Ascending aorta (tissue), 2 donors: Measurements from ENCODE around the gene NHS. TPM values are rescaled to one million over a fixed set of nuclear protein-coding genes. Genes with fewer than 3 reads are reported as not detected.

ENCODE experiments used
- DNase-seq, 2 donors: peaks; one replicate each; pipeline ENCODE4 v3.0.0-alpha.2; 2019; ENCODE audit warnings: low spot score in 2 of 2
- H3K27ac ChIP-seq, 2 donors: fragments of 200-600 bp; sonication (generic); one replicate each; pipeline ENCODE4 v1.5.1; 2016 to 2017; ENCODE audit warnings: mild to moderate bottlenecking in 1 of 2
- H3K27me3 ChIP-seq: fragments of 200-600 bp; sonication (generic); one replicate; pipeline ENCODE4 v1.5.1; 2017
- H3K36me3 ChIP-seq, 2 donors: fragments of 200-600 bp; sonication (generic); one replicate each; pipeline ENCODE4 v1.5.1; 2016
- H3K4me1 ChIP-seq, 2 donors: fragments of 200-600 bp; sonication (generic); one replicate each; pipeline ENCODE4 v1.5.1; 2016 to 2017; ENCODE audit warnings: mild to moderate bottlenecking in 1 of 2
- H3K4me3 ChIP-seq, 2 donors: fragments of 200-600 bp; sonication (generic); one replicate each; pipeline ENCODE4 v1.5.1; 2016 to 2017; ENCODE audit warnings: mild to moderate bottlenecking in 1 of 2
- H3K9me3 ChIP-seq, 2 donors: fragments of 200-600 bp; sonication (generic); one replicate each; pipeline ENCODE4 v1.5.1; 2016
- intact Hi-C: fragments of 100-400 bp; cut with DNase I; formaldehyde crosslinking; loops from one replicate; pipeline ENCODE4 v1.15.1; 2023
- total RNA-seq: library from RNA; depleted of rRNA; stranded (reverse); fragments of >200 nt; gene quantifications from one replicate; pipeline ENCODE4 v1.1.0, GENCODE V29; 2016
- TF ChIP-seq, protein P1 (sequence below), 3 experiments: fragments of 200-600 bp in 2 of 3; fragments of 450-650 bp in 1 of 3; sonication (generic) in 2 of 3; IDR thresholded peaks; one replicate each; pipeline ENCODE4 v1.5.1; 2016 to 2019; ENCODE audit warnings: antibody characterized with exemption in 3 of 3, mild to moderate bottlenecking in 1 of 3, moderate library complexity in 1 of 3

NHS gene
- total RNA-seq, 1 donor from 2014 or later: 8.8 TPM

DNA sequence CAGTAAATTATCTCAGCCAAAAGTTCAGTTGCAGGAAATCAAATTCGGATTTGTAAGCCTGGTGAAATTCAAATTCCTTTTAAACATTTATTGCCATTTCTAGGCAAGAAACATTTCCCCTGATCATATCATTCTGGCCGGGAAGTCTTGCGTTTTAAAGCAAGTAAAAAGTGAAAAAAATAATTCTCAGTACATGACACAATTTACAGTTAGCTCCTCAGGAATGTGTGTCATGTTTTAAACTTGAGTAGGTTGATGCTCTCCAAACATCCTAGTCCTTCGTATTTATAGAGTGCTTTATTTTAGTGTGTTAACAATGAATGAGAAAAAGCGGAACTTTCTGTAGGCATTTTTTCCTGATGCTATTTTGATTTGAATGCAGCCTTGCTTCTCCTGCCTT lies 204.0 kb downstream of the NHS start:
- no peaks in the 10 kb centered on the region for H3K9me3 ChIP-seq
- peak overlapping the region; percentile 5 to 16 for H3K27ac ChIP-seq
- no peak overlapping the region for H3K4me3 ChIP-seq
- no peaks in the 10 kb centered on the region for H3K27me3 ChIP-seq
- intact Hi-C loops: loop anchor here (1.0 kb wide), 1 partner anchor 26 kb away; no protein-coding TSS in a partner anchor
- no peaks in the 10 kb centered on the region for H3K36me3 ChIP-seq
- DNase-seq: no peak
- peaks cover 0 to 18% of the 10 kb centered on the region in 2 donors for H3K4me1 ChIP-seq
- TF ChIP-seq, protein P1, sequence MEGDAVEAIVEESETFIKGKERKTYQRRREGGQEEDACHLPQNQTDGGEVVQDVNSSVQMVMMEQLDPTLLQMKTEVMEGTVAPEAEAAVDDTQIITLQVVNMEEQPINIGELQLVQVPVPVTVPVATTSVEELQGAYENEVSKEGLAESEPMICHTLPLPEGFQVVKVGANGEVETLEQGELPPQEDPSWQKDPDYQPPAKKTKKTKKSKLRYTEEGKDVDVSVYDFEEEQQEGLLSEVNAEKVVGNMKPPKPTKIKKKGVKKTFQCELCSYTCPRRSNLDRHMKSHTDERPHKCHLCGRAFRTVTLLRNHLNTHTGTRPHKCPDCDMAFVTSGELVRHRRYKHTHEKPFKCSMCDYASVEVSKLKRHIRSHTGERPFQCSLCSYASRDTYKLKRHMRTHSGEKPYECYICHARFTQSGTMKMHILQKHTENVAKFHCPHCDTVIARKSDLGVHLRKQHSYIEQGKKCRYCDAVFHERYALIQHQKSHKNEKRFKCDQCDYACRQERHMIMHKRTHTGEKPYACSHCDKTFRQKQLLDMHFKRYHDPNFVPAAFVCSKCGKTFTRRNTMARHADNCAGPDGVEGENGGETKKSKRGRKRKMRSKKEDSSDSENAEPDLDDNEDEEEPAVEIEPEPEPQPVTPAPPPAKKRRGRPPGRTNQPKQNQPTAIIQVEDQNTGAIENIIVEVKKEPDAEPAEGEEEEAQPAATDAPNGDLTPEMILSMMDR (IDR thresholded peaks at IDR 0.05): no peak

DNA sequence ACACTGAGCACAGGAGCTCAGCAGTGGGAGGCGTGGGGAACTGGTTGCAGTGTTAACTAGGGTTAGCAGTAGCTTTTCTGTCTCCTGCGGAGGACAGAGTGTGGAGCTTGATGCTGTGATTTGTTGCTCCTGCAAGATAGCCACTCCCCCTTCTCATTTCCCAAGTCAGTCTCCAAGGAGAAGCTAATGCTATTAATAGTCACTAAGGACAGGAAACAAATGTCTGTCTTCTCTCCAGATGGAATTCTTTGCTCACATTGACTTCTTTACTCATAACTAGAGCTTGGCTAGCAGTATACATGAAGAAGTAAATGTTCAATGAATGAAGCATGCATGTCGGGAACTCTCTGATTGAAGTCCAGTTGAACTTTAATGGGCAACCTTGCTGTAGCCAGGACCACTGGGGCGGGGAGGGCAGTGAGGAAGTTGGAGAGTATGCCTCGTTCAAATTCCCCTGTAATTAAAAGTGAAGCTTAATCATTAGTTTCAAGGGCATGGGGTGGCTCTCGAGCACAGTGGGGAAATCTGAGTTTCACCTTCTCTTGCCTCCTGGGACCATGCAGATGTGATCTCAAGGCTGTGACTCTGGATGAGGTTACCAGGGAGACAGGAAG lies 205.6 kb downstream of the NHS start:
- Histone ChIP-seq H3K27ac (peak overlapping the region; percentile 62 to 68), H3K4me3 (no peak overlapping the region), H3K36me3 (no peaks in the 10 kb centered on the region), H3K4me1 (peaks cover 0 to 24% of the 10 kb centered on the region in 2 donors), H3K9me3 (no peaks in the 10 kb centered on the region), H3K27me3 (no peaks in the 10 kb centered on the region)
- intact Hi-C loops: loop anchor here (5.0 to 10.0 kb wide), 2 partner anchors 154 to 168 kb away; partner anchors contain the start of gene SCML1
- DNase-seq: peak in 1 of 2 donors; percentile 75
- TF ChIP-seq, protein P1 (IDR thresholded peaks at IDR 0.05): no peak

DNA sequence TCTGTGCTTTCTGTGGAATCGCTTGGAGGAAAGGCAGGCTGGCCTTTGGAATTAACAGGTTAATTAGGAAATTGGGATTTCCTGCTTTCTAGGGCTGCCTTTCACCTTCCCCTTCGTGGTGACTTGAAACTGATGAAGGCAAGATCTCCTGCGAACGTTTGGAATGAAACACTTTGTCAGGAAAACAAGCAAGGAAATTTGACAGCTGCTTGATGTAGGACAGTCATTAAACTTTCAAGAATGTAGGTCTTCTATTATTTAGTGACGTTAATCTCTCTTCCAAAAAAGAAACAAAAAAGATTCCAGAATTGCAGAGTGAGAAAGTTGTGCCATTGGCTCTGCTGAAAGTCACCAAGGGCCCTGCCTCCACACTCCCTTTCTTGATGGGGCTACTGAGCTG lies 206.6 kb downstream of the NHS start:
- H3K4me3 ChIP-seq: no peak overlapping the region
- no peak for DNase-seq
- H3K9me3 ChIP-seq: no peaks in the 10 kb centered on the region
- intact Hi-C loops: loop anchor here (5.0 to 10.0 kb wide), 2 partner anchors 153 to 169 kb away; partner anchors contain the start of gene SCML1
- TF ChIP-seq, protein P1 (IDR thresholded peaks at IDR 0.05): no peak
- peak overlapping the region; percentile 62 to 68 for H3K27ac ChIP-seq
- H3K4me1 ChIP-seq: peaks cover 0 to 24% of the 10 kb centered on the region in 2 donors
- no peaks in the 10 kb centered on the region for H3K36me3 ChIP-seq
- H3K27me3 ChIP-seq: no peaks in the 10 kb centered on the region

DNA sequence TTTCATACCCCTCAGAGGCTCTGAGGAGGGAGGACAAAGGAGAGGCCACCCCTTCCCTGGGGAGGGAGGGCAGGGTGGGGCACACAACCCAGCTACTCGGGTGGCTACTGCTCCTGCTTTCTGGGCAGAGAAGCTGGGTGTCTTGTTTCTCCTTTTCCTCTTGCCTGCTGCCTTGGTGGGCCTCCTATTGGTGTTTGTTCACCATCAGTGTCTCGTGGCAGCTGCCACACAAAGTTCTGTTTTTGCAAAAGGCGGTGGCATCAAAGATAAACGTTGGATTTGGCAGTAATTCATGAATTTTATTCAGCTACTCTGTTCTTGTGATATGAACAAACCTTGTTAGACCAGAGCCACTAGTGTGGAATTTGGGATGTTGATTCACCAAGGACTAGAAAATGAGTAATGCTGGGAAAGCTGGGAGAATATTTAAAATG lies 209.3 kb downstream of the NHS start:
- intact Hi-C loops: loop anchor here (5.0 to 10.0 kb wide), 2 partner anchors 151 to 172 kb away; partner anchors contain the start of gene SCML1
- Histone ChIP-seq H3K4me1 (peaks cover 0 to 23% of the 10 kb centered on the region in 2 donors), H3K27ac (peak overlapping the region in 1 of 2 donors; percentile 15), H3K9me3 (no peaks in the 10 kb centered on the region), H3K36me3 (no peaks in the 10 kb centered on the region), H3K27me3 (no peaks in the 10 kb centered on the region), H3K4me3 (no peak overlapping the region)
- TF ChIP-seq, protein P1 (IDR thresholded peaks at IDR 0.05): no peak
- no peak for DNase-seq

DNA sequence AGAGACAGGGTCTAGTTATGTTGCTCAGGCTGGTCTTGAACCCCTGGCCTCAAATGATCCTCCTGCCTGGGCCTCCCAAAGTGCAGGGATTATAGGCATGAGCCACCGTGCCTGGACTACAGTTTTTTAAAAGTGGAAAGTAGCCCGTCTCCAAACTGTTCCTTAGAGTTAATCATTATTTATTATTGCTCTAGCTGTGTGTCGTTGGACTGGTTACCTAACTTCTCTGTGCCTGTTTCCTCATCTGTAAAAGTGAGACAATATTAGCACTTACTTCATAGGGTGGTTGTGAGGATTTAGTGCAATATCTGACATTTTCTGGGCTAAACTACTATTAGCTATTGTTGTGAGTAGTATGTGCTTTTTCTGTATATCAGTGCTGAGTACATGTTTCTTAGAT lies 210.0 kb downstream of the NHS start:
- no peaks in the 10 kb centered on the region for H3K9me3 ChIP-seq
- DNase-seq: no peak
- no peak overlapping the region for H3K27ac ChIP-seq
- no peaks in the 10 kb centered on the region for H3K27me3 ChIP-seq
- TF ChIP-seq, protein P1 (IDR thresholded peaks at IDR 0.05): no peak
- H3K4me1 ChIP-seq: peaks cover 0 to 17% of the 10 kb centered on the region in 2 donors
- H3K4me3 ChIP-seq: no peak overlapping the region
- intact Hi-C loops: loop anchor here (10.0 kb wide), 1 partner anchor 150 kb away; the partner anchor contains the start of gene SCML1
- no peaks in the 10 kb centered on the region for H3K36me3 ChIP-seq
